Measurements from ENCODE around the gene PRKAG1. TPM values are rescaled to one million over a fixed set of nuclear protein-coding genes. Genes with fewer than 3 reads are reported as not detected.
A peak's percentile ranks its signal among the peaks of the same experiment; 100 is the strongest.

PRKAG1 gene
- total and polyA plus RNA-seq, 2 donors (not counting 1 experiment from before 2014, with no cell fraction given), result 28.5 to 60.0 TPM

GRCh38 chr12:49059045-49059298, 40.4 kb upstream of the PRKAG1 start:
- intact Hi-C loops (cut with micrococcal nuclease), result loop anchor here (5.0 kb wide), 1 partner anchor 62 kb away; the partner anchor contains the start of gene DDN
- H3K4me3 ChIP-seq (ENCODE audit: control extremely low read depth in 1 of 5, extremely low read depth in 1 of 5, insufficient read depth in 1 of 5, low read depth in 2 of 5, low read length in 4 of 5), result peak overlapping the region; percentile 81 to 97 (median 91)
- ChIA-PET CTCF (interaction anchor here (0.8 to 1.6 kb wide), 4 partner anchors 8 to 129 kb away, joined by 3 to 7 read pairs (median 4); partner anchors contain the start of genes TUBA1A and TUBA1B), POLR2A (interaction anchor here (1.8 to 2.5 kb wide), 2 partner anchors 11 to 72 kb away, joined by 4 to 12 read pairs; partner anchors contain the start of genes RHEBL1 and TUBA1B)
- Mint-ChIP-seq H3K4me1 (peaks cover 59% of the 10 kb centered on the region), H3K27ac (peak overlapping the region; percentile 92), H3K27me3 (no peaks in the 10 kb centered on the region), H3K9me3 (ENCODE audit: insufficient read depth) (no peaks in the 10 kb centered on the region), H3K4me3 (peak overlapping the region; percentile 92)
- peaks cover 51 to 57% of the 10 kb centered on the region in 2 donors for H3K4me1 ChIP-seq (ENCODE audit: control insufficient read depth in 2 of 2, insufficient read depth in 2 of 2, low read length in 2 of 2)
- H3K9ac ChIP-seq (ENCODE audit: low read length), result peak overlapping the region; percentile 93
- peaks cover 0 to 12% of the 10 kb centered on the region in 2 experiments for H3K36me3 ChIP-seq (replicated peaks in 1 of 2; ENCODE audit: control extremely low read depth in 1 of 2, control insufficient read depth in 1 of 2, extremely low read depth in 1 of 2, insufficient read depth in 2 of 2, low read length in 1 of 2)
- ATAC-seq (ENCODE audit: low read depth) (no peak), DNase-seq (no peak)
- H3K4me2 ChIP-seq (replicated peaks; ENCODE audit: low read depth, low read length, poor library complexity, severe bottlenecking), result peak overlapping the region; percentile 97
- H2AFZ ChIP-seq (ENCODE audit: insufficient read depth, low read depth, low read length, poor library complexity, severe bottlenecking), result no peak overlapping the region
- H3K27me3 ChIP-seq (replicated peaks in 1 of 4; ENCODE audit: control extremely low read depth in 1 of 4, control insufficient read depth in 3 of 4, insufficient read depth in 4 of 4, low read length in 3 of 4), result no peaks in the 10 kb centered on the region
- peaks cover 58% of the 10 kb centered on the region for H4K20me1 ChIP-seq (ENCODE audit: control insufficient read depth, insufficient read depth, low read length, poor library complexity, severe bottlenecking)
- peak overlapping the region in 1 of 2 donors; percentile 88 for H3K27ac ChIP-seq (ENCODE audit: low read length in 2 of 2)
- H3K79me2 ChIP-seq (ENCODE audit: control insufficient read depth, insufficient read depth, low read length), result peaks cover 79% of the 10 kb centered on the region
- 11% methylated on average over 1 of the region's 1 CpG for WGBS (ENCODE audit: insufficient coverage)
- H3K9me3 ChIP-seq (ENCODE audit: control extremely low read depth in 1 of 3, control insufficient read depth in 2 of 3, insufficient read depth in 1 of 3, low read length in 2 of 3), result no peaks in the 10 kb centered on the region
- TF ChIP-seq CTCF (IDR thresholded peaks at IDR 0.05), result no peak
- no peak for TF ChIP-seq EZH2 (IDR thresholded peaks at IDR 0.05; ENCODE audit: borderline replicate concordance, insufficient read depth, low read depth, low read length, poor library complexity, severe bottlenecking)

- H3K79me2 ChIP-seq (ENCODE audit: control insufficient read depth, insufficient read depth, low read length), result peaks cover 83% of the 10 kb centered on the region
- peak overlapping the region; percentile 93 for H3K9ac ChIP-seq (ENCODE audit: low read length)
- peak overlapping the region; percentile 81 to 97 (median 91) for H3K4me3 ChIP-seq (ENCODE audit: control extremely low read depth in 1 of 5, extremely low read depth in 1 of 5, insufficient read depth in 1 of 5, low read depth in 2 of 5, low read length in 4 of 5)
- H3K27me3 ChIP-seq (replicated peaks in 1 of 4; ENCODE audit: control extremely low read depth in 1 of 4, control insufficient read depth in 3 of 4, insufficient read depth in 4 of 4, low read length in 3 of 4), result no peaks in the 10 kb centered on the region
- POLR2A ChIA-PET, result interaction anchor here (0.6 to 2.5 kb wide), 4 partner anchors 11 to 770 kb away, joined by 3 to 12 read pairs (median 5); partner anchors contain the start of genes NCKAP5L, RHEBL1 and TUBA1B
- TF ChIP-seq EZH2 (IDR thresholded peaks at IDR 0.05; ENCODE audit: borderline replicate concordance, insufficient read depth, low read depth, low read length, poor library complexity, severe bottlenecking), result no peak
- no peak for TF ChIP-seq CTCF (IDR thresholded peaks at IDR 0.05)
- H3K27ac ChIP-seq (ENCODE audit: low read length in 2 of 2), result peak overlapping the region in 1 of 2 donors; percentile 88
- Mint-ChIP-seq H3K27ac (peak overlapping the region; percentile 92), H3K27me3 (no peaks in the 10 kb centered on the region), H3K4me3 (peak overlapping the region; percentile 92), H3K4me1 (peaks cover 56% of the 10 kb centered on the region), H3K9me3 (ENCODE audit: insufficient read depth) (no peaks in the 10 kb centered on the region)
- H3K4me2 ChIP-seq (replicated peaks; ENCODE audit: low read depth, low read length, poor library complexity, severe bottlenecking), result peak overlapping the region; percentile 97
- WGBS (ENCODE audit: insufficient coverage), result 10% methylated on average over 3 of the region's 5 CpGs
- no peak overlapping the region for H2AFZ ChIP-seq (ENCODE audit: insufficient read depth, low read depth, low read length, poor library complexity, severe bottlenecking)
- H3K36me3 ChIP-seq (replicated peaks in 1 of 2; ENCODE audit: control extremely low read depth in 1 of 2, control insufficient read depth in 1 of 2, extremely low read depth in 1 of 2, insufficient read depth in 2 of 2, low read length in 1 of 2), result peaks cover 0 to 17% of the 10 kb centered on the region in 2 experiments
- CTCF ChIA-PET, result interaction anchor here (0.5 to 1.6 kb wide), 6 partner anchors 8 to 130 kb away, joined by 3 to 7 read pairs (median 4); partner anchors contain the start of genes TUBA1A and TUBA1B
- no peaks in the 10 kb centered on the region for H3K9me3 ChIP-seq (ENCODE audit: control extremely low read depth in 1 of 3, control insufficient read depth in 2 of 3, insufficient read depth in 1 of 3, low read length in 2 of 3)
- intact Hi-C loops (cut with micrococcal nuclease), result loop anchor here (5.0 kb wide), 1 partner anchor 61 kb away; the partner anchor contains the start of gene DDN
- H4K20me1 ChIP-seq (ENCODE audit: control insufficient read depth, insufficient read depth, low read length, poor library complexity, severe bottlenecking), result peaks cover 63% of the 10 kb centered on the region
- peaks cover 51 to 57% of the 10 kb centered on the region in 2 donors for H3K4me1 ChIP-seq (ENCODE audit: control insufficient read depth in 2 of 2, insufficient read depth in 2 of 2, low read length in 2 of 2)
- no peak for DNase-seq
- no peak for ATAC-seq (ENCODE audit: low read depth)
Observed at GRCh38 chr12:49058366-49059044, 39.9 kb upstream of the PRKAG1 start.

Measured in B cell (primary cell).